ENCODE data around the gene ABCA8.

DNA sequence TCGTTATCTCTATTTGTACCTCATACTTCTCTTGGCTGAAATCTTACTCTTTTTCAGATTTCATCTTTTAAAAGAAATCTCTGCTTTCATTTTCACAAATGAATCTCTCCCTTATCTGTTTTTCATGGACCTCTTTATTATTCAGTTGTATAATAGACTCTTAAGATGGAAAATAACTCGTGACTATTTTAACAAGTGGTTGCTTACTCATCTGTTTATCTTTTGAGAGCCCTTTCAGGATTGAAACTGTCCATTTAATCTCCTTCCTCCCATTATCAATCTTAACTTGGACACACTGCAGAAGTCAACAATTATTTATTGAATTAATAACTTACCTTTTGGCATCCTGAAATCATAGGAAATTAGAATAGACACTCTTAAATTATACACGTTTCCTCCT lies 68.8 kb downstream of the ABCA8 start:
- TF ChIP-seq GATA2 (IDR thresholded peaks at IDR 0.05; ENCODE audit: low read depth, low read length) (no peak), GATA3 (IDR thresholded peaks at IDR 0.05; ENCODE audit: low read depth, low read length) (no peak)

All from SH-SY5Y (cell line).